H1 (cell line): Measurements from ENCODE around the gene STAT3. TPM values are rescaled to one million over a fixed set of nuclear protein-coding genes. Genes with fewer than 3 reads are reported as not detected.

Experiments
- CTCF ChIA-PET: fragments of 300-600 bp; sonication (Branson Sonifier 250); formaldehyde crosslinking; loops from one replicate; lab custom pipeline; 2021; ENCODE audit not compliant: partially characterized antibody; lab: Charles Lee
- POLR2A ChIA-PET: fragments of 300-600 bp; sonication (Branson Sonifier 250); formaldehyde crosslinking; loops from one replicate; lab custom pipeline; 2021; ENCODE audit warnings: inconsistent platforms; ENCODE audit not compliant: partially characterized antibody; lab: Charles Lee
- DNase-seq, 2 experiments: peaks; one replicate each; pipeline versions ENCODE4 v3.0.0 to v3.0.0-alpha.2; 2010 to 2022; ENCODE audit warnings: low spot score in 2 of 2, low read depth in 1 of 2, mixed read lengths in 1 of 2
- FAIRE-seq: peaks from 2 replicates; lab custom pipeline; 2011; peaks lifted over from hg19 to GRCh38; lab: Jason Lieb, UNC
- H2AFZ ChIP-seq: 2 replicates; pipeline ENCODE4 v1.8.1; 2012; ENCODE audit warnings: low read length, inconsistent platforms
- H2AK5ac ChIP-seq: 2 replicates; pipeline ENCODE4 v1.6.1; 2013; ENCODE audit warnings: low read depth, low read length
- H2BK120ac ChIP-seq: replicated peaks from 2 replicates; pipeline ENCODE3; 2013; ENCODE audit warnings: low read depth, low read length, inconsistent platforms
- H2BK12ac ChIP-seq: 2 replicates; pipeline ENCODE4 v1.6.1; 2013; ENCODE audit warnings: low read depth, low read length
- H2BK15ac ChIP-seq: 2 replicates; pipeline ENCODE4 v1.6.1; 2013; ENCODE audit warnings: low read length
- H2BK20ac ChIP-seq: 2 replicates; pipeline ENCODE4 v1.6.1; 2013; ENCODE audit warnings: low read length
- H2BK5ac ChIP-seq: 2 replicates; pipeline ENCODE4 v1.6.1; 2013; ENCODE audit warnings: low read depth, low read length
- H3K14ac ChIP-seq: 2 replicates; pipeline ENCODE4 v1.6.1; 2013; ENCODE audit warnings: inconsistent platforms; ENCODE audit not compliant: insufficient read length
- H3K18ac ChIP-seq: 2 replicates; pipeline ENCODE4 v1.6.1; 2013; ENCODE audit warnings: low read length; ENCODE audit errors: extremely low read depth
- H3K23ac ChIP-seq: 2 replicates; pipeline ENCODE4 v1.6.1; 2013; ENCODE audit warnings: inconsistent platforms; ENCODE audit not compliant: insufficient read length
- H3K23me2 ChIP-seq: 2 replicates; pipeline ENCODE4 v1.6.1; 2013; ENCODE audit warnings: low read depth, low read length
- H3K27ac ChIP-seq: 2 replicates; pipeline ENCODE4 v1.6.1; 2011; ENCODE audit warnings: low read depth, low read length, inconsistent platforms
- H3K27me3 ChIP-seq, 4 experiments: replicated peaks in 1 of 4; 1 replicate in 1 of 4; 2 replicates in 3 of 4; pipeline versions ENCODE4 v1.6.1 to v1.8.1; 2011 to 2013; ENCODE audit warnings: low read length in 3 of 4, mild to moderate bottlenecking in 3 of 4, inconsistent platforms in 2 of 4, mixed read lengths in 2 of 4, moderate library complexity in 1 of 4; ENCODE audit not compliant: control insufficient read depth in 3 of 4, insufficient read depth in 3 of 4; ENCODE audit errors: extremely low read depth in 1 of 4
- H3K36me3 ChIP-seq, 4 experiments: 2 replicates each; pipeline versions ENCODE4 v1.6.1 to v1.8.1; 2011 to 2013; ENCODE audit warnings: mild to moderate bottlenecking in 4 of 4, low read length in 3 of 4, moderate library complexity in 2 of 4, control low read depth in 1 of 4, inconsistent platforms in 1 of 4; ENCODE audit not compliant: insufficient read depth in 4 of 4, control insufficient read depth in 2 of 4
- H3K4ac ChIP-seq: replicated peaks from 2 replicates; pipeline ENCODE3; 2013; ENCODE audit warnings: low read length, low read depth, mixed read lengths, inconsistent platforms; ENCODE audit not compliant: insufficient read length
- H3K4me1 ChIP-seq, 4 experiments: replicated peaks in 1 of 4; 1 replicate in 1 of 4; 2 replicates in 3 of 4; pipeline versions ENCODE4 v1.6.1 to v1.8.1; 2011 to 2013; ENCODE audit warnings: low read length in 3 of 4, inconsistent platforms in 2 of 4, mixed read lengths in 1 of 4; ENCODE audit not compliant: insufficient read depth in 4 of 4, control insufficient read depth in 3 of 4
- H3K4me2 ChIP-seq, 2 experiments: 2 replicates each; pipeline versions ENCODE4 v1.6.1 to v1.8.1; 2011 to 2013; ENCODE audit warnings: low read depth in 2 of 2, low read length in 2 of 2, control low read depth in 1 of 2, inconsistent platforms in 1 of 2, mild to moderate bottlenecking in 1 of 2; ENCODE audit not compliant: insufficient read depth in 1 of 2
- H3K4me3 ChIP-seq, 4 experiments: fragments of 200-600, 300-600 bp in 1 of 4; sonication (generic), shearing (Covaris generic), sonication (Bioruptor Twin) in 1 of 4; 2 replicates each; pipeline versions ENCODE4 v1.5.1 to v1.8.1; 2011 to 2016; ENCODE audit warnings: low read length in 4 of 4, low read depth in 3 of 4, control low read depth in 2 of 4, inconsistent platforms in 2 of 4, mild to moderate bottlenecking in 2 of 4, mixed read lengths in 1 of 4, moderate library complexity in 1 of 4; ENCODE audit not compliant: insufficient read depth in 2 of 4; ENCODE audit errors: extremely low read depth in 1 of 4
- H3K56ac ChIP-seq: replicated peaks from 2 replicates; pipeline ENCODE3; 2013; ENCODE audit warnings: low read depth, mild to moderate bottlenecking, mixed read lengths, low read length, inconsistent platforms; ENCODE audit not compliant: insufficient read length
- H3K79me1 ChIP-seq: 2 replicates; pipeline ENCODE4 v1.6.1; 2013; ENCODE audit warnings: low read depth, low read length, control low read depth
- H3K79me2 ChIP-seq, 2 experiments: 2 replicates each; pipeline versions ENCODE4 v1.6.1 to v1.8.1; 2012 to 2013; ENCODE audit warnings: low read length in 2 of 2, mild to moderate bottlenecking in 2 of 2, inconsistent platforms in 1 of 2; ENCODE audit not compliant: insufficient read depth in 2 of 2, control insufficient read depth in 1 of 2
- H3K9ac ChIP-seq, 4 experiments: replicated peaks in 1 of 4; 1 replicate in 1 of 4; 2 replicates in 3 of 4; pipeline versions ENCODE4 v1.6.1 to v1.8.1; 2011 to 2013; ENCODE audit warnings: low read depth in 3 of 4, low read length in 3 of 4, control low read depth in 2 of 4, mild to moderate bottlenecking in 2 of 4, moderate library complexity in 2 of 4, inconsistent platforms in 1 of 4; ENCODE audit errors: extremely low read depth in 1 of 4
- H3K9me3 ChIP-seq, 2 experiments: 2 replicates each; pipeline versions ENCODE4 v1.6.1 to v1.8.1; 2012 to 2013; ENCODE audit warnings: mild to moderate bottlenecking in 2 of 2, moderate library complexity in 2 of 2, control low read depth in 1 of 2, inconsistent platforms in 1 of 2, low read depth in 1 of 2, low read length in 1 of 2, mixed read lengths in 1 of 2; ENCODE audit not compliant: insufficient read depth in 2 of 2
- H4K20me1 ChIP-seq, 2 experiments: replicated peaks in 1 of 2; 2 replicates each; pipeline versions ENCODE3 to v1.8.1; 2011 to 2013; ENCODE audit warnings: inconsistent platforms in 2 of 2, low read length in 2 of 2, mild to moderate bottlenecking in 1 of 2; ENCODE audit not compliant: insufficient read depth in 2 of 2, control insufficient read depth in 1 of 2
- H4K5ac ChIP-seq: 2 replicates; pipeline ENCODE4 v1.6.1; 2013; ENCODE audit warnings: low read length, low read depth, mixed read lengths, inconsistent platforms; ENCODE audit not compliant: insufficient read length
- H4K8ac ChIP-seq: 2 replicates; pipeline ENCODE4 v1.8.0; 2013; ENCODE audit warnings: mild to moderate bottlenecking, moderate library complexity, low read length, inconsistent platforms; ENCODE audit not compliant: insufficient read depth; ENCODE audit errors: extremely low read depth
- H4K91ac ChIP-seq: replicated peaks from 2 replicates; pipeline ENCODE3; 2013; ENCODE audit warnings: low read length, mixed read lengths, inconsistent platforms; ENCODE audit not compliant: insufficient read length
- HDAC6 ChIP-seq: IDR thresholded peaks from one replicate; pipeline ENCODE4 v1.7.1; 2012; ENCODE audit warnings: low read depth, mild to moderate bottlenecking, inconsistent platforms, low read length, moderate library complexity
- SIRT6 ChIP-seq: IDR thresholded peaks from one replicate; pipeline ENCODE4 v1.7.1; 2012; ENCODE audit warnings: low read length, inconsistent platforms
- WGBS, 2 experiments: shearing (Covaris generic) in 1 of 2; methylation state at CpG; one replicate each; pipeline versions ENCODE4 v1.1.6 to v1.1.7; 2013 to 2015; ENCODE audit warnings: low lambda C conversion rate in 2 of 2, mixed read lengths in 2 of 2, inconsistent platforms in 1 of 2, low coverage in 1 of 2, missing lambda C conversion rate in 1 of 2; ENCODE audit not compliant: insufficient replicate concordance in 2 of 2, insufficient coverage in 1 of 2, insufficient read length in 1 of 2; ENCODE audit errors: extremely low coverage in 1 of 2, missing lambda C conversion rate in 1 of 2; 5-methylcytosine and 5-hydroxymethylcytosine counted together
- polyA plus RNA-seq, 7 experiments: library from polyadenylated mRNA; depleted of rRNA in 3 of 7; stranded (reverse) in 5 of 7; unstranded in 2 of 7; fragments of >200 nt in 5 of 7; fragments of 200-250 nt in 2 of 7; gene quantifications; 1 replicate in 5 of 7; 2 replicates in 1 of 7; 4 replicates in 1 of 7; pipeline versions ENCODE4 v1.2.1 to v1.2.3, GENCODE V29; 2011 to 2013; ENCODE audit warnings: missing spikeins in 2 of 7, mixed read lengths in 2 of 7
- total RNA-seq: library from RNA; stranded (reverse); fragmentation: NEBNext Ultra II Directional; extraction: Animal tissue kit (Norgen Biotek cat#: 25700); gene quantifications from 2 replicates; pipeline ENCODE4 v1.2.1, GENCODE V29; 2021

The STAT3 gene
- total and polyA plus RNA-seq, 2 of the 8 experiments (the other 6 are each of a cell fraction or from before 2014, with no cell fraction given), result 38.4 to 94.1 TPM

DNA sequence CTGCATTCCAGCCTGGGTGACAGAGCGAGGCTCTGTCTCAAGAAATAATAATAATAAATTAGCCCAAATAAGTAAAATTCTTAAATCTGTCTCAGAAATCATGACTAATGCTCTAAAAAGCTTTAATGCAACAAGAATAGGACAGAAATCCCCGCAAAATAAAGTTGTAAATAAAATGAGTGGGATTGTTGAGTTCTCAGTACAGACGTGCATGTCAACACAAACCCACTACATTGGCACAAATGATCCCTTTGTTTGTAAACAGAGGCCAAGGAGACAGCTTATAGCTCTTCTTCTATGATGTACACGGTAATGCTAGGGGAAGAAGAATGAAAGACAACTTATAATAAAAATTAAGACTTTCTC lies 118.1 kb downstream of the STAT3 start:
- Histone ChIP-seq H4K20me1 (peaks cover 0 to 4% of the 10 kb centered on the region in 2 experiments), H3K9ac (no peak overlapping the region), H2BK15ac (no peak overlapping the region), H3K4me3 (no peak overlapping the region), H3K18ac (no peak overlapping the region), H3K4me1 (peaks cover 5 to 14% (median 11%) of the 10 kb centered on the region in 4 experiments; a peak in 6 of 7 replicates), H2BK20ac (no peak overlapping the region), H3K56ac (no peak overlapping the region), H3K27me3 (no peaks in the 10 kb centered on the region), H3K9me3 (no peaks in the 10 kb centered on the region), H3K79me1 (peaks cover 11% of the 10 kb centered on the region), H3K4ac (no peak overlapping the region), H3K14ac (no peak overlapping the region), H3K23me2 (peaks cover 4% of the 10 kb centered on the region; the same call in 1 of the 2 replicates), H2AFZ (no peak overlapping the region), H3K27ac (no peak overlapping the region), H2AK5ac (no peak overlapping the region), H3K4me2 (no peak overlapping the region), H2BK120ac (no peak overlapping the region), H3K79me2 (peaks cover 6 to 77% of the 10 kb centered on the region in 2 experiments; a peak in 3 of 4 replicates), H4K8ac (no peak overlapping the region), H4K5ac (no peak overlapping the region), H3K23ac (no peak overlapping the region), H2BK5ac (no peak overlapping the region), H2BK12ac (no peak overlapping the region), H4K91ac (no peak overlapping the region), H3K36me3 (no peaks in the 10 kb centered on the region)
- TF ChIP-seq SIRT6, result no peak
- TF ChIP-seq HDAC6, result no peak
- no peak for DNase-seq
- no peak for FAIRE-seq
- POLR2A ChIA-PET, result interaction anchor here (0.9 kb wide), 1 partner anchor 17 kb away, joined by 3 read pairs; no protein-coding TSS in a partner anchor
- CTCF ChIA-PET, result interaction anchor here (0.6 to 3.1 kb wide), 4 partner anchors 8 to 48 kb away, joined by 3 to 15 read pairs (median 4); no protein-coding TSS in a partner anchor
- WGBS, 2 experiments, result 93% methylated on average over 4 of the region's 4 CpGs; no CpG with 5 or more reads in 1 of the 2 experiments
